HG02973 (cell line): ENCODE data around the gene PIGR.
A peak's percentile ranks its signal among the peaks of the same experiment; 100 is the strongest.

Experiments
- ATAC-seq: cut with Tn5 transposase; IDR thresholded peaks from one replicate; pipeline ENCODE4 v1.9.1; 2021; ENCODE audit warnings: moderate library complexity; ENCODE audit not compliant: unreplicated experiment

The PIGR gene

DNA sequence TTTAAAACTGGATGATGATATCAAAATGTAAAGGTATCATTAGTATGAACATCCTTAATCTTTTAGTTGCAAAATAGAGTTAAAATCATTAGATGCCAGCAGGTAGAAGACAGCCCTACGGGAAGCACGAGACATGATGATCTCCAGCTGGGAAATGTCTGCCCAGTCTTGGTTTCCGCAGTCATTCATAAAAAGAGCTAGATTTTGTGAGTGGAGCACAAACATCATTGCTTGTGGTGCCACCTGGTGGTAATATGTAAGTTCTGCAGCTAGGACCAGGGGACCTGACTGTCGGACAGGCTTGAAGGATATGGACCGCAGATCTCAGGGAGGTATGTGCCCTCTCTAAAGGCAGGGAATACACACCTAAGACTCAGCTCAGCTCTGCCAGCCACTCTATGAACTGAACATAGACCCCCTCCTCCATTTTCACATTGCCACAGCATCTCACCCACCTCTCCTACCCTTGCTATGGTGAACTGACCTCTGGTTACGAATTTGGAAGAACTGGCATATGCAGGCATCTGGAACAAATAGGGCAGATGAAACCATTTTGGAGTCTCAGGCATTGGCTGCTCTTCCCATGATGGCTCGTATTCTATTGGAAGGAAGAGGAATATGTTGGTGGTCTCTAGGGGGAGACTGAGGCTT is 33.7 kb downstream of the PIGR start:
- ATAC-seq = peak; percentile 46

GRCh38 chr1:206911064-206911663 is 35.1 kb downstream of the PIGR start:
- no peak for ATAC-seq

GRCh38 chr1:206909883-206910318 is 36.4 kb downstream of the PIGR start:
- ATAC-seq = no peak

GRCh38 chr1:206909161-206909882 is 36.9 kb downstream of the PIGR start:
- ATAC-seq = no peak

DNA sequence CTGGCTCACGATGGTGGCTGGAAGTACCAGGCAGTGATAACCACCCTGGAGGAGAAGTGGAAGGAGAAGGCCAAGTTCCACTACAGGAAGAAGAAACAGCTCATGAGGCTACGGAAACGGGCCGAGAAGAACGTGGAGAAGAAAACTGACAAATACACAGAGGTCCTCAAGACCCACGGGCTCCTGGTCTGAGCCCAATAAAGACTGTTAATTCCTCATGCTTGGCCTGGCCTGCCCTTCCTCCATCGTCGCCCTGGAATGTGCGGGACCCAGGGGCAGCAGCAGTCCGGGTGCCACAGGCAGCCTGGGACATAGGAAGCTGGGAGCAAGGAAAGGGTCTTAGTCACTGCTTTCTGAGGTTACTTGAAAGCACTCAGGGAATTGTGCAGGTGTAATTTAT is 38.2 kb downstream of the PIGR start:
- no peak for ATAC-seq

DNA sequence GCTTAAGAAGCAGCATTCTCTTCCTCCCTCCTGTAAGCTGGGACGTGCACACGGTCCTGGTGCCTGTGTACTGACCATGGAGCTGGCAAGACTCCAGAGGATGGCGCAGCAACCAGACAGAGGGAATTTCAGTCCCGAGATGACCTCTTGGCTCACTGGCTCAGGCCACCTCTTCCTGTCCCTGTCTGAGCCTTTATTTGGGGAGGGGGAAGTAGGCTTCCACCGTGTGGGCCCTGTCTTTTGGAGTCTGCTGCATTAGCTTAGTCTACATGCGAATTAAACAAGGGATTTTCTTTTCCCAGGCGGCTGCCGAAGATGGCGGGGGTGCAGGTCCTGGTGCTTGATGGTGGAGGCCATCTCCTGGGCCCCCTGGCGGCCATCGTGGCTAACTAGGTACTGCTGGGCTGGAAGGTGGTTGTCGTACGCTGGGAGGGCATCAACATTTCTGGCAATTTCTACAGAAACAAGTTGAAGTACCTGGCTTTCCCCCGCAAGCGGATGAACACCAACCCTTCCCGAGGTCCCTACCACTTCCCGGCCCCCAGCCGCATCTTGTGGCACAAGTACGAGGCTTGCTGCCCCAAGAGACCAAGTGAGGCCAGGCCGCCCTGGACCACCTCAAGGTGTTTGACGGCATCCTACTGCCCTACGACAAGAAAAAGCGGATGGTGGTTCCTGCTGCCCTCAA is 38.8 kb downstream of the PIGR start:
- no peak for ATAC-seq

DNA sequence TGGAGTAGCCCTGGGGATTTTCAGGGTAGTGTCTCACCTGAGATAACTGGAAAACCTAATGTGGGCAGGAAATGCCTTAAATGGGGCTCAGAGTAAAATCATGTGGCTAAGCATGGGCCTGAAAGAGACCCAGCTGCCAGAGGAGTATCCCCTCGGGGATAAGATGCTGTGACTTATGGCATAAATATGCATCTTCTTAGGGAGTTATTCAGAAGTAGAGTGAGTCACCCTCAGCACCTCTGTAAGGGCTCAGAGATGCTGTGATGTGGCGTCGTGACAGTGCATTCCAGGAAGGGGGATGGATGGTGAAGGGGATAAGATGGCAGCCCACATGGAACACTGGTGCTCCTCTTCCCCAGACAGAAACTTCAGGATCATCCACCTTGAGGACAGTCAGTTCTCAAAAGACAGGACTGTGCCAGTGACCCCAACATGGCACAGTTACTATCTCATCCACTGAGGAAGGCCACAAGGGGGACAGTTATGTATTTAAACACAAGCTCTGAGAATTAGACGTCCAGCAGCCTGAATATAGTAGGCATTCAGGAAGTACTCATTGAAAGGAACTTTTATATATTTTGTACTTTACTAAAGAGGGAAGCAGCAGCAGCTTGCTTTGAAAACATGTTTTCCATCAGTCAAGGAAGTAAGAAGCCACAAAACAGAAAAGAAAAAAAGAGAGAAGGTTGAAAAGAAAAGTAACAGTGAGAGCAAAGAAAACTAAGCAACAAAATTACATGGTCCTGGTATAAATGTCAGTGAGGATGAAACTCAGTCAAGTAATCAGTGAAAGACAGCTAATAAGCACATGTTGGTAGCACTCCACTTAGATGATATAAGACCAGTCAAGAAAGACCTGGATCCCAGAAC is 40.7 kb downstream of the PIGR start:
- peak; percentile 55 for ATAC-seq

GRCh38 chr1:206904423-206905142 is 41.7 kb downstream of the PIGR start:
- no peak for ATAC-seq

GRCh38 chr1:206903687-206904086 is 42.6 kb downstream of the PIGR start:
- no peak for ATAC-seq

DNA sequence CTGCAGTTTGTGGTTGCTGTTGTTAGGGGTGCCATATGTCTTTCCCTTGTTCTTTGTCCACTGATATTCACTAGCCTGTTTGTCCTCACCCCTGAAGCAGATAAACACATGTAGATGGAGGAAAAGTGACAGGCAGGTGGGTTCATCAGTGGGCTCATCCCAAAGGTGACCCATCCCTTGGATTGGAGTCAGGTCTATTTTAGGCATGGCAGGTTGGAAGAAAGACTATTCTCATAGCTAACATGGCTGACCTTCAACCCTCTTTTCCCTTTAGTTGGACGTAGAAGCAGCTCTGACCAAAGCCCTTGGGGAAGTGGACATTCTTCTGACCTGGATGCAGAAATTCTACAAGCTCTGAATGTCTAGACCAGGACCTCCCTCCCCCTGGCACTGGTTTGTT is 43.6 kb downstream of the PIGR start:
- no peak for ATAC-seq

GRCh38 chr1:206901944-206902343 is 44.3 kb downstream of the PIGR start:
- ATAC-seq = no peak

GRCh38 chr1:206900149-206900548 is 46.1 kb downstream of the PIGR start:
- ATAC-seq = no peak

GRCh38 chr1:206899717-206900116 is 46.5 kb downstream of the PIGR start:
- no peak for ATAC-seq

- no peak for ATAC-seq
These were observed 47.3 kb downstream of the PIGR start for GRCh38 chr1:206898915-206899431.

DNA sequence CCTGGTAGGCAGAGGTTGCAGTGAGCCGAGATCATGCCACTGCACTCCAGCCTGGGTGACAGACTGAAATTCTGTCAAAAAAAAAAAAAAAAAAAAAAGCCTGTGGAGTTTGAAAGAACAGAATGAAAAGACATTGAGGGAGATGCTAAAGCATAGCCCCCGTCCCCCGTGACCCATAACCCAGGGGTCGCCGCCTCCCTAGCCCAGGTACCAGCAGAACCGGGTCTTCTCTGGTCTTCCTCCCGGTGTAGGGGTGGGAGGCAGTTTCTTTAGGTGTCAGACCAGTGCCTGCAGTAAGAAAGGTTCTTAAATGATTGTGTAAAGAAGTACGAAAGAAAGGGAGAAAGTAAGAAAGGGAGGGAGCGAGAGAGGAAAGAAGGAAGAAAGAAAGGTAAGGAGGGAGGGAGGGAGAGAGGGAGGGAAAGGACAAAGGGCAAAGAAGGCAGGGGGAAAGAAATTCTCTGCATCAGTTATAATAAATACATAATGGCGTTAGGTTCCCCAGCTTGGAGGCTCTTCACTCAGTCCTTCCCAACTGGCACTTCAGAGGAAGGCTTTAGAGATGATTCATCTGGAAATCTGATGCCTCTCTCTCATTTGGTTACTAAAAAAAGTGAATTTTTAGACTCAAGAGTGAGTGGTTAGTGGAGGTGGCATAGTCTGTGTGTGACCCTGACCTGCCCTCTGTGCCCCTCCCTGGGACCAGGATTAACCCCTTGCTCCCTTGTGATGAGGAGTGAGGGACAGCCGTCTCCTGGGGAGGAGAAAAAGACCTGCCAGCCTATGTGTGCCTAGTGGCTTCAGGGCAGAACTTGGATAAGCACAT is 48.0 kb downstream of the PIGR start:
- ATAC-seq = no peak

DNA sequence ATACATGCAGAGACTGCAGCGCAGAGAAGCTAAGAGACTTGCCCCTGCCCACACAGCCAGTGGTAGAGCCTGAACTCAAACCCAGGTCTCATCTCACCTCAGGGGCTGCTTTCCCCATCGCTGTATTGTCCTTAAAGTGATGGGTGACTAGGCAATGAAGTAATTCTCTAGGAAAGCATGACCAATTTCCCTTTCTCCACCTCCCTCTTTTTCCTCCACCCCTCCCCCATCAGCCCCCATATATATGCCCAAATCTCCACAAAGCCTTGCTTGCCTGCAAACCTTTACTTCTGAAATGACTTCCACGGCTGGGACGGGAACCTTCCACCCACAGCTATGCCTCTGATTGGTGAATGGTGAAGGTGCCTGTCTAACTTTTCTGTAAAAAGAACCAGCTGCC is 49.1 kb downstream of the PIGR start, which contains the start of gene IL24:
IL24 (plus strand) TSS at position 269 of the 400 bp plus-strand sequence. CDS start 390 bp downstream, outside the sequence.
- no peak for ATAC-seq

GRCh38 chr1:206896261-206896660 is 50.0 kb downstream of the PIGR start:
- ATAC-seq = no peak

- ATAC-seq = no peak
These were observed 50.4 kb downstream of the PIGR start for GRCh38 chr1:206895837-206896242.

DNA sequence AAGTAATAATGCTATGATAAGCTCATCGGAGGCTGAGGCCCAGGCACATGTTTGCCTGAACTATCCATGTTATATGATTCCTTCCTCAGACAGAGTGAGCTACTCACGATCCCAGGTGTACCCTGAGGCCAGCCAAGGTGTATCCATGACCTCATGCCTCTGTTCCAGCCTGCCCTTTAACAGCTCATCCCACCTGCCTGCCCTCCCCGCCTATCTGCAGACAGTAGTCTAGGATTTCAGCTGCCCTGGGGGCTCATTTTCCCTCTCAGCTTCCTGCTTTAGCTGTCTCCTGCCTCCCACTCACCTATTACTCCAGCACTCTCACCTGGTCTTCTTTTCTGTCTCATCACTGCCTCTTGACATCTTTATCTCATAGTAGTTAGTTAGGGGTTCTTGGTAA is 50.9 kb downstream of the PIGR start:
- no peak for ATAC-seq
